GM12891 (cell line): ENCODE measurements around the gene HS1BP3.

ENCODE experiments used
- PAX5 ChIP-seq: IDR thresholded peaks from 2 replicates; pipeline ENCODE4 v1.6.1; 2011; ENCODE audit warnings: low read length, moderate library complexity, mild to moderate bottlenecking; ENCODE audit not compliant: insufficient read depth, severe bottlenecking
- POLR2A ChIP-seq: IDR thresholded peaks from 2 replicates; pipeline ENCODE4 v1.6.1; 2011; ENCODE audit warnings: low read depth, low read length, control low read depth
- POLR2AphosphoS5 ChIP-seq: IDR thresholded peaks from 2 replicates; pipeline ENCODE4 v1.6.1; 2011; ENCODE audit warnings: low read depth, low read length, control low read depth
- SPI1 ChIP-seq: IDR thresholded peaks from 2 replicates; pipeline ENCODE4 v1.6.1; 2011; ENCODE audit warnings: low read depth, low read length, control low read depth

DNA sequence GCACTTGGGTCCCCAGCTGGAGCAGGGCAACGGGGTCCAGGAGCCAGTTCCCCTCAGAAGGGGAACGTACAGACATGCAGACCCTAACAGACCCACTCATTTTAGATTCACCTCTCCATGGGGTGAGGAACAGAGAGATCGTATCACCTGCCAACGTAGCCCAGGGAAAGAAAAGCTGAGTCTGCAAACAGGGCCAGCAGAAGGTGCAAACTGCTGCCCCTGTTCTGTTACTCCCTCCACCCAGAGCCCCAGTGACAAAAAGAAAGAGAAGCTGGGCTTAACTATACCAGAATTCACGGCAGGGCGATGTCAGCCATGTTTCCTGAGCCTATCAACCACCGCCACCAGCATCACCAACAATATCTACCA, 817 bp upstream of the HS1BP3 start:
- no peak for TF ChIP-seq POLR2AphosphoS5
- no peak for TF ChIP-seq POLR2A
- no peak for TF ChIP-seq SPI1
- TF ChIP-seq PAX5, result no peak
